Middle frontal gyrus (tissue), 1 donor: ENCODE results near the gene ZNF738.
A peak's percentile ranks its signal among the peaks of the same experiment; 100 is the strongest.
"Not testable (repeated sequence)": the region's sequence is repeated elsewhere in the genome, so short reads cannot be mapped to it uniquely, and the experiment has no call there.

Experiments used
- DNase-seq: peaks from one replicate; pipeline ENCODE4 v3.0.0-alpha.2; 2015; ENCODE audit warnings: low spot score; ENCODE audit errors: extremely low spot score

ZNF738 gene

DNA sequence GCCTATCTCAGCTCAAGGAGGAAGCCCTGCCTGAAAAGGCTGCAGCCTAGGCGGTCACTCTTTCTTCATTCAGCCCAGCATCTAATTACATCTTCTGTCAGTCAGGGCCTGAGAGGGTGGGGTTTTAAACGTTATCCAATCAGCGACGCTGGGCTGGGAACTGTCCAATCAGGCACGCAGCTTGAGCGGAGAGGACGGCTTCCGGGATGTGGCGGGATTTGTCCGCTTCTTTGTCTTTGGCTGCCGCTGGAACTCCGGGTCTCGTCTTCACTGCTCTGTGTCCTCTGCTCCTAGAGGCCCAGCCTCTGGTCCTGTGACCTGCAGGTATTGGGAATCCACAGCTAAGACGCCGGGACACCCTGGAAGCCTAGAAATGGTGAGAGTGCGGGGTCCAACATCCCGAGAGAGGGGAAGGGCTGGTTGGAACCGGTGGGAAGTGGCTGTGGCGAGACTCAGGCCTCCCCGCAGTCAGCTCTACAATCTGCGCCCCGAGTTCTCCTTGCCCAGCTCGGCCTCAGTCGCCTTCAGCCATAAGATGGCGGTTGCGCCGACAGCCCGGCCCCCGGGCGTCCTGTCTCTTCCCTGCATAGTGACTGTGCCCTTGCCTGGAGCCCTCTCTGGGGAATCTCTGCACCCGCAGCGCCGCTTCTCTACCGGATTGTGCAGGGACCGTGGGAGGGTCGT, at the start of gene ZNF738:
TSS of gene ZNF738 (plus strand) at position 233 of the 684 bp plus-strand sequence. CDS start at position 374, 141 bp downstream.
- peak; percentile 93 for DNase-seq

DNA sequence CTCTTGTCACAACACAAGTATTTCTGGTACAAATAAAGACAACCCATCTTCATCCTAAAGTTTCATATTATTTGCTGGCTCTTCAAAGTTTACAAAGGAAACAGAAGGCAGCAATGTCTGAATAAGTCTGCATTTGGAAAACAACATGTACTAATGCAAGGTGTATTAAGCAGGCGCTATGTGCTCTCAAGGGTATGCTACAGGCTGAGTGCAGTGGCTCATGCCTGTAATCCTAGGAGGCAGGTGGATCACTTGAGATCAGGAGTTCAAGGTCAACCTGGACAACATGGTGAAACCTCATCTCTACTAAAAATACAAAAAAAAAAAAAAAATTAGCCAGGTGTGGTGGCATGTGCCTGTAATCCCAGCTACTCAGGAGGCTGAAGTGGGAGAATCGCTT, 46.0 kb upstream of the ZNF738 start:
- not testable (repeated sequence) for DNase-seq

DNA sequence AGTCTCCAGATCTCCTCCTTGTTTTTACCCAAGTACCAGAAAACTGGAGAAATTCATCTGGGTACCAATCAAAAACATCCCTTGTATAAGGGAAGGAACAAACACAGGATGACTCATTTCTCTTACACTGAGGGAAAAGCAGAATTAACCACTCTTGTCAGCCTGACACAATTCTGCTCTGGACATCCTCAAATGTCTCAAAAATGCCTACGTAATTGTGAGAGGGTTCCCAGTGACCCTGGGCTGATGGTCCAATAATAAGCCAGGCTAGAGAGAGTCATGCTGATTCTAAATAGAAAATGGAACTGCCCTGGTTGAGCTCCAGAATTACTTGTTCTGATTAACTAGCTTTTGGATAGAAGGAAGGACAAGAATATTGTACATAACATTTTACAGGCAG, 44.1 kb upstream of the ZNF738 start:
- DNase-seq = no peak

DNA sequence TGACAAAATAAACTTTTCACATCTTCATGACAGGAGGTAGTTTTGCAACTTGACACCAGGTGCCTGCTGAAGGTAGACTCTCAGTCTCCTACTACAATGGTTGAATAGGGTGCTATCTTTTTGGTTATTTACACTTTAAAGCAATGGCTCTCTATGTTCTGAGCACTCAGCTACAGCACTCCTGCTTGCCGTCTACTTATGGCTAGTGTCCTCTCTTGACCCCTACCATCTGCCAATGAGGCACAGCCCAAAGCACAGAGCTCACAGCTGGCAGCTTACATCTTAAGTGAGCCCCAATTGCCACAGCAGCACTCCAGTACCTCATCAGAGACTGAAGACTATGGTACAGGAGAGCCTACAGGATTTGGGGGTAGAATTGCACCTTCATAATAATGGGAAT, 41.0 kb upstream of the ZNF738 start:
- no peak for DNase-seq

DNA sequence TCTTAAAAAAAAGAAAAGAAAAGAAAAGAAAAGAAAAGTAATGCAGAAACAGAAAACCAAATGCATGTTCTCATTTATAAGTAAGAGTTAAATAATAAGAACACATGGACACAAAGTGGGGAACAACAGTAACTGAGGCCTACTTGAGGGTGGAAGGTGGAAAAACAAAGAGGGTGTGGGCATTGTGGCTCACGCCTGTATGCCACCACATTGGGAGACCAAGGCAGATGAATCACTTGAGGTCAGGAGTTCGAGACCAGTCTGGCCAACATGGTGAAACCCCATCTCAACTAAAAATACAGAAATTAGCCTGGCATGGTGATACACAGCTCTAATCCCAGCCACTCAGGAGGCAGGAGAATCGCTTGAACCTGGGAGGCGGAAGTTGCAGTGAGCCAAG, 37.7 kb upstream of the ZNF738 start:
- no peak for DNase-seq

DNA sequence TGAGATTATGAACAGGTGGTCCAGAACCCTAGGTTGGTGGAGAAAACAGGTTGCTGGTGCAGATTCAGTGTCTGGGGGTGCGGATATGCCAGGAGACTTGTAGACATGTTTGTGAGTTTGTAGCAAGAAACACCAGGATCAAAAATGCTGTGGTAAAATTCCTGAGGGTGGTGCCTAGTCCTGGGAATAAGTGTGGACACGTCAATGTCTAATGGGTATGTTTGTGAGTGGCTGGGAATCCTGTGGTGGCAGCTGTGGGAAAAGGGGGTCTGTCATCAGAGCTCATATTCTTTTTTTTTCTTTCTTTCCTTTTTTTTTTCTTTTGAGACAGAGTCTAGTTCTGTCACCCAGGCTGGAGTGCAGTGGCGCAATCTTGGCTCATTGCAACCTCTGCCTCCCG, 36.8 kb upstream of the ZNF738 start:
- DNase-seq = no peak

DNA sequence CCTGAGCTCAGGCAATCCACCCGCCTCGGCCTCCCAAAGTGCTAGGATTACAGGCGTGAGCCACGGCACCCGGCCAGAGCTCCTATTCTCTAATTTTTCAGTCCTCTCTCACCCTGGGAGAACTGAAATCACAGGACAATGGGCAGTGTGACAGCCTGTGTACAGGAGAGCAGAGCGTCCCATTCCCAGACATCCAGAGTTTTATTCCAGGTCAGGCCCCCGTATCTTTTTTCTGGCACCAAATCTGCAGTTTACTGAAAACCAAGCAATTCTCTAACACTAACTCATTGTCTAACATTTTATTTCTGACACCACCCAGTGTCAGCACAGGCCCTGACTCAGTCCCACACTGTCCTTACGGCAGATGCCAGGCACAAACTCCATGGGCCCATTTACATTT, 36.3 kb upstream of the ZNF738 start:
- peak; percentile 16 for DNase-seq

DNA sequence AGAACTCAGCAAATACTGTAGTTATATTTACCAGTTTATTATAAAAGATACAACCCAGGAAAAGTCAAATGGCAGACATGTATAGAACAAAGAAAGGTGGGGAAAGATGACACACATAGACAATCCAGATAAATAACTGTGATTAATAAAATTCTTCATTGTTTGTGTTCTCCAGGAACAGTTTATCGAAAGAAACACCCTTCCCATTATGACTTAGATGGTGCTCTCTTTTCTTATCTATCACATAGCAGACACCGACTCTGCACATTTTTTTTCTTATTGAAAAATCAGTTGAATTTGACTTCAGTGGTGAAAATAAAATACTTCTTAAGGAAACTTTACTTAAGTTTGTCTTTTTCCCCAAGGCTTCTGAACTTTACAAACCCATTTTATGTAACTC, 35.8 kb upstream of the ZNF738 start:
- peak; percentile 13 for DNase-seq

DNA sequence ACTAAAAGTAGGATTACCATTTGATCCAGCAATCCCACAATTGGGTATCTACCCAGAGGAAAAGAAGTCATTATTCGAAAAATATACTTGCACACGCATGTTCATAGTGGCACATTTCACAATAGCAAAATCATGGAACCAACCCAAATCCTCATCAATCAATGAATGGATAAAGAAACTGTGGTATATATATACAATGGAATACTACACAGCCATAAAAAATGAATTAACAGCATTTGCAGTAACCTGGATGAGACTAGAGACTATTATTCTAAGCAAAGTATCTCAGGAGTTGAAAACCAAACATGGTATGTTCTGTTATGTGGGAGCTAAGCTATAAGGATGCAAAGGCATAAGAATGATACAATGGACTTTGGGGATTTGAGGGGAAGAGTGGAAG, 32.6 kb upstream of the ZNF738 start:
- DNase-seq = no peak

DNA sequence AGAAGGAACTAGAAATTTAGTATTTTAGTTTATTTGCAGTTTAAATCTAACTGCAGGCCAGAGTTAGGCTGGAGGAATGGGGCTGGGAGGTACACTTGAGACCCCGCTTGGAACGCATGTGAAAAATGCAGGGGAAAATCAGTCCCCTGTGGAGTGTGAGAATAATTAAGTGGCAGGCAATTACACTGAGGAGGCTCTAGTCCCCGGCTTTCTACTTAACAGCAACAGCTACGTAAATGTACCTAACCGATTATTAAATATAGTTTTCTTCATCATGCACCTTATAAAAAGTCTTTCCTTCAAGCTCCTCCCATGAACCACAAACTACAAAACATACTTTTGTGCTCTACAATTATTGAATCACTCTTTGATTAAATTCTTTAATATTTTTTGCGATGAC, 30.4 kb upstream of the ZNF738 start:
- DNase-seq = no peak

DNA sequence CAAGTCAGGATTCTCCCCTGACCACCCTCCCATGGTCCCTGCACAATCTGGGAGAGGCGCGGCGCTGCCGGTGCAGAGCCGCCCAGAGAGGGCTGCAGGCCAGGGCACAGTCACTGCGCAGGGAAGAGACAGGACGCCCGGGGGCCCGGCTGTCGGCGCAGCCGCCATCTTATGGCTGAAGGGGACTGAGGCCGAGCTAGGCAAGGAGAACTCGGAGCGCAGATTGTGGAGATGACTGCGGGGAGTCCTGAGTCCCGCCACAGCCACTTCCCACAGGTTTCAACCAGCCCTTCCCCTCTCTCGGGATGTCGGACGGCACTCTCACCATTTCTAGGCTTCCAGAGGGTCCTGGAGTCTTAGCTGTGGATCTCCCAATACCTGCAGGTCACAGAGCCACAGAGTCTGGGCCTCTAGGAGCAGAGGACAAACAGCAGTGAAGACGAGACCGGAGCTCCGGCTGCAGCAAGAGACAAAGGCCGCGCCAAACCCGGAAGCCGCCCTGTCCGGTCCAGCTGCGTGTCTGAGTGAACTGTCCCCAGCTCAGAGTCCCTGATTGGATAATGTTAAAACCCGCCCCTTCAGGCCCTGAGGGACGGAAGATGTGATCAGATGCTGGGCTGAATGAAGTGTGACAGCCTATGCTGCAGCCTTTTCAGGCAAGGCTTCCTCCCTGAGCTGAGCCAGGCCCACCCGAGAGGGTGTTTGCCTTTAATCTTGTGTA, 29.8 kb upstream of the ZNF738 start, which contains the start of gene ZNF708:
TSS of gene ZNF708 (minus strand) at position 526 of the 721 bp plus-strand sequence. CDS start at position 328, 198 bp downstream.
- DNase-seq = peak; percentile 87

DNA sequence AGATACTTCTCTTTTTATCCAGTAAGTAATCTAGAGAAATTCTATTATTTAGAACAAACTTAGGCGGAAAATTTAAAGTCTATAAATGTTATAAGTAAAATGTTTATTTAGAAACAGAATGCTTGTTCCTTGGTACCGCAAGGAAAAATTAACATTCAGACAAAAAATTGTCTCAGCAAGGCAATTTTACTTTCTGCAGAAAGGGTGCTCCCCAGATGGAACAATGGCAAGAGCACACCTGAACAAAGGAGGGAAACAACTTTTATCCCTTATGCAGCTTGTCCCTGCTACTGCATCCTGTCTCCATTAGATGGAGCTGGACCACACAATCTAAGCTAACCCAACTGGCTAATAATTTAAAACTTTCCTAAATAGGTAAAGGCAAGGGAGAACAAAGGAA, 23.1 kb upstream of the ZNF738 start:
- no peak for DNase-seq

DNA sequence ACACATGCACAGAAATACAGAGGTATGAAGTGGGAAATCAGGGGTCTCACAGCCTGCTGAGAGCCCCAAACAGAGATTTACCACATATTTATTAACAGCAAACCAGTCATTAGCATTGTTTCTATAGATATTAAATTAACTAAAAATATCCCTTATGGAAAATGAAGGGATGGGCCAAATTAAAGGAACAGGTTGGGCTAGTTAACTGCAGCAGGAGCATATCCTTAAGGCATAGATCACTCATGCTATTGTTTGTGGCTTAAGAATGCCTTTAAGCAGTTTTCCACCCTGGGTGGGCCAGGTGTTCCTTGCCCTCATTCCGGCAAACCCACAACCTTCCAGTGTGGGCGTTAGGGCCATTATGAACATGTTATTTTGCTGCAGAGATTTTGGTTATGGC, 14.0 kb upstream of the ZNF738 start:
- not testable (repeated sequence) for DNase-seq

DNA sequence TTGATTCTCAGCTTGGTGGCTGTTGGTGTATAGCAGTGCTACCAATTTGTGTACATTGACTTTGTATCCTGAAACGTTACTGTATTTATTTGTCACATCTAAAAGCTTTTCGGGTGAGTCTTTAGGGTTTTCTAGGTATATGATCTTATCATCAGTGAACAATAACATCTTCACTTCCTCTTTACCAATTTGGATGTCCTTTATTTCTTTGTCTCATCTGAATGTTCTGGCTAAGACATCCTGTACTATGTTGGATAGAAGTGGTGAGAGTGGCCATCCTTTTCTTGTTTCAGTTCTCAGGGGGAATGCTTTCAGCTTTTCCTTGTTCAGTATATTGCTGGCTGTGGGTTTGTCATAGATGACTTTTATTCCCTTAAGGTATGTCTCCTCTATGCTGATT, 6.0 kb upstream of the ZNF738 start:
- DNase-seq = no peak

DNA sequence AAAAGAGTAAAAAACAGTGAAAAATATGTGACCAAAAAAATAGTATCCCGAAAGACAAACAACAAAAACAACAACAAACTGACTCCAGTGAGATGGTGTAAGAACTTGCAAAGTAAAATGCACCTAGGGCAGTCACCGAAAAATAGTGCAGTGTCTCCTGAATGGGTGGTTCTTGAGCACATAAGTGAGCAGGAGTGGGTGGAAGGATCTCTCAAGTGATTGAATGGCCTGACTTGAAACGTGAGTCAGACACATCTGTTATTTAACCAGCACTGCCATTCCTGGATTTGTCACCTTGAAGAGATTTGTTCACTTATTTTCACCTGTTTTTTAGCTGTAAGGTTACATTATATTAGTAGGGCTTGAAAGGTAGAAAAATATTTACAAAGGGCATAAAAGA, 3.5 kb downstream of the ZNF738 start:
- DNase-seq = no peak

DNA sequence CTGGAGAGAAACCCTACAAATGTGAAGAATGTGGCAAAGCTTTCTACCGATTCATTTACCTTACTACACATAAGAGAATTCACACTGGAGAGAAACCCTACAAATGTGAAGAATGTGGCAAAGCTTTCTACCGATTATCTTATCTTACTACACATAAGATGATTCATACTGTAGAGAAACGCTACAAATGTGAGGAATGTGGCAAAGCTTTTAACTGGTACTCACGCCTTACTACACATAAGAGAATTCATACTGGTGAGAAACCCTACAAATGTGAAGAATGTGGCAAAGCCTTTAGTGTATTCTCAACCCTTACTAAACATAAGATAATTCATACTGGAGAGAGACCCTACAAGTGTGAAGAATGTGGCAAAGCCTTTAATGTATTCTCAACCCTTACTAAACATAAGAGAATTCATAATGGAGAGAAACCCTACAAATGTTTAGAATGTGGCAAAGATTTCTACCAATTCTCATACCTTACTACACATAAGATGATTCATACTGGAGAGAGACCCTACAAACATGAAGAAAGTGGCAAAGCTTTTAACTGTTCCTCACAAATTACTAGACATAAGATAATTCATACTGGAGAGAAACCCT, 25.3 kb downstream of the ZNF738 start:
- no peak for DNase-seq

DNA sequence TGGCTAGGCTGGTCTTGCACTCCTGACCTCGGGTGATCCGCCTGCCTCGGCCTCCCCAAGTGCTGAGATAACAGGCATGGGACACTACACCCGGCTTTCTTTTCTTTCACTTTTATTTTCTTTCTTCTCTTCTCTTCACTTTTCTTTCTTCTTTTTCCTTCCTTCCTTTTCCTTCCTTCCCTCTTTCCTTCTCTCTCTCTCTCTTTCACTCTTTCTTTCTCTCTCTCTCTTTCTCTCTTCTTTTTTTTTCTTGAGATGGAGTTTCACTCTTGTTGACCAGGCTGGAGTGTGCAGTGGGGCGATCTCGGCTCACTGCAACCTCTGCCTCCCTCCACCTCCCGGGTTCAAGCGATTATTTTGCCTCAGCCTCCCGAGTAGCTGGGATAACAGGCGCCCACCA, 37.3 kb downstream of the ZNF738 start:
- DNase-seq = no peak

DNA sequence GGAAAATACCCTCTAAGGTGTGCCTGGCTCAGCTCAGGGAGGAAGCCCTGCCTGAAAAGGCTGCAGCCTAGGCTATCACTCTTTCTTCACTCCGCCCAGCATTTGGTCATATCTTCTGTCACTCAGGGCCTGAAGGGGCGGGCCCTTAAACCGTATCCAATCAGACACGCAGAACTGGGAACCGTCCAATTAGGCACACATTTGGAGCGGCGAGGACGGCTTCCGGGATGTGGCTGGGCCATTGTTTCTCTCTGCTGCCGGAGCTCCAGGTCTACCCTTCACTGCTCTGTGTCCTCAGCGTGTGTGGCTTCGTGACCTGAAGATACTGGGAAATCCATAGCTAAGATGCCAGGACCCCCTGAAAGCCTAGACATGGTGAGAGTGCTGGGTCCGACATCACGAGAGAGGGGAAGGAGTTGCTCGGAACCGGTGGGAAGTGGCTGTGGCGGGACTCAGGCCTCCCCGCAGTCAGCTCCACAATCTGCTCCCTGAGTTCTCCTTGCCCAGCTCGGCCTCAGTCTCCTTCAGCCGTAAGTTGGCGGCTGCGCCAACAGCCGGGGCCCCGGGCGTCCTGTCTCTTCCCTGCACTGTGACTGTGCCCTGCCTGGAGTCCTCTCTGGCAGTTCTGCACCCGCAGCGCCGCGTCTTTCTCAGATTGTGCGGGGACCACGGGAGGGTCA, 38.2 kb downstream of the ZNF738 start, which contains the start of gene ZNF493:
TSS of gene ZNF493 (plus strand) at position 241 of the 680 bp plus-strand sequence. CDS start at position 346, 105 bp downstream.
- peak; percentile 94 for DNase-seq

DNA sequence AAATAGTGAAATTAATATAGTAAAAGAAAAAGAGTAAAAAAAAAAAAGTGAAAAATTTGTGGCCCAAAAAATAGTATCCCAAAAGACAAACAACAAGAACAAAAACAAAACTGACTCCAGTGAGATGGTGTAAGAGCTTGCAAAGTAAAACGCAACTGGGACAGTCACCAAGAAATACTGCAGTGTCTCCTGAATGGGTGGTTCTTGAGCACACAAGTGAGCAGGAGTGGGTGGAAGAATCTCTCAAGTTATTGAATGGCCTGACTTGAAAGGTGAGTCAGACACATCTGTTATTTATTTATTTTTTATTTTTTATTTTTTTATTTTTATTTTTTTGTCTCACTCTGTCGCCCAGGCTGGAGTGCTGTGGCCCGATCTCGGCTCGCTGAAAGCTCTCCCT, 40.1 kb downstream of the ZNF738 start:
- no peak for DNase-seq

DNA sequence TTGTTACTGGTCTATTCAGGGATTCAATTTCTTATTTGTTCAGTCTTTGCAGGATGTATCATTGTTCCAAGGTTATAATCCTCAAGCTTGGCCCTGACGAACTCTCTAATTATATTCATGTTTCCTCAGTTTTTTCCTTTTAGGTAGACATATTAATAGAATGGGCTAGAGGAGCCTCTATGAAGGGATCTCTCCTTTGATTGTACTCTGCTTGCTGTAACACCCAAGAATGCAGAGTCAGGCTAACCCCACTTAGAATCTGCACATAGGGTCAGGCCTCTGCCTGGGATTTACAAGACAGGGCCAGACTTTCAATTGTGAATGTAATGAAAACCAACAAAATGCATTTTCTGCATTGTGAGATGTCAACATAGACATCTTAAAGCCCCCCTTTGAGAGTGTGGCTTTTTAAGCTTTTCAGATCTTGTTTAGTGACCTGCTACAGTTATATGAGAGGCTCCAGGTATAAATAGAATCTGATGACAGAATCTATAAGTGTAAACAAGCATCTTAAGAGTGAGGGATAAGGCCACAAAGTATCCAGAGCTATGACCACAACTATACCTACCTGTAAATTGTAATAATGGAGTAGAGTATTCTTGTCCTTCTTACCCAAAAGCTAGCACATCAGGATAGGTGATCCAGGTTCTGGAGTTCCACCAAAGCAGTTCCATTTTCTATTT, 43.6 kb downstream of the ZNF738 start:
- no peak for DNase-seq

DNA sequence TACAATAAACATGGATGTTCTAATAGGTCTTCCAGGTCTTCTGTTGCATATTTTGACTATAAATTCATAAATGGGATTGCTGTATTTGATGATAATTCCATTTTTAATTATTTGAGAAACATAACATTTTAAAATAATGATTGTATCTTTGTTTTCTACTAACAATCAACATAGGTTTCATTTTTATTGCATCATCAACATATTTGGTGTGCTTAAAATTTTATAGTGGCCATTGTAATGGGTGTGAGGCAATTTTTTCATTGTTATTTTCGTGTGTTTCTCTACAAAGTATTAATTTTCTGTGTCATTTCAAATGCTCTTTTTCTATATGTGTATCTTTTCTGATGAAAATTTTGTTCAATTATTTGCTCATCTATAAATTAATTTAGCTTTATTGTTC, 51.4 kb downstream of the ZNF738 start:
- DNase-seq = no peak
